Sigmoid colon (tissue), 7 donors: ENCODE measurements around the gene FAM98C. TPM values are rescaled to one million over a fixed set of nuclear protein-coding genes. Genes with fewer than 3 reads are reported as not detected.
"Not testable (repeated sequence)": the region's sequence is repeated elsewhere in the genome, so short reads cannot be mapped to it uniquely, and the experiment has no call there.

Source experiments
- DNase-seq: peaks from one replicate; pipeline ENCODE4 v3.0.0-alpha.2; 2019
- H3K27ac ChIP-seq, 4 donors: fragments of 200-600 bp; sonication (generic); one replicate each; pipeline ENCODE4 v1.5.1; 2016 to 2019; ENCODE audit warnings: mild to moderate bottlenecking in 1 of 4
- H3K27me3 ChIP-seq, 3 donors: fragments of 200-600 bp; sonication (generic); one replicate each; pipeline ENCODE4 v1.5.1; 2019; ENCODE audit warnings: mild to moderate bottlenecking in 1 of 3
- H3K36me3 ChIP-seq, 4 donors: fragments of 200-600 bp; sonication (generic); one replicate each; pipeline ENCODE4 v1.5.1; 2016 to 2019
- H3K4me1 ChIP-seq, 4 donors: fragments of 200-600 bp; sonication (generic); one replicate each; pipeline ENCODE4 v1.5.1; 2017 to 2019
- H3K4me3 ChIP-seq, 4 donors: fragments of 200-600 bp; sonication (generic); one replicate each; pipeline ENCODE4 v1.5.1; 2017 to 2019; ENCODE audit warnings: mild to moderate bottlenecking in 2 of 4, moderate library complexity in 1 of 4
- H3K9me3 ChIP-seq, 4 donors: fragments of 200-600 bp in 3 of 4; sonication (generic) in 3 of 4; one replicate each; pipeline versions ENCODE4 v1.5.1 to v1.6.1; 2013 to 2019
- CTCF ChIP-seq, 4 experiments: fragments of 450-650 bp in 3 of 4; fragments of 200-600 bp in 1 of 4; IDR thresholded peaks; one replicate each; pipeline ENCODE4 v1.5.1; 2016 to 2019; ENCODE audit warnings: antibody characterized with exemption in 4 of 4, mild to moderate bottlenecking in 3 of 4, moderate library complexity in 2 of 4
- EP300 ChIP-seq, 4 donors: sonication (generic); formaldehyde crosslinking; IDR thresholded peaks; one replicate each; pipeline ENCODE4 v1.6.1; 2017; ENCODE audit warnings: antibody characterized with exemption in 4 of 4
- POLR2A ChIP-seq, 2 donors: fragments of 450-650 bp; IDR thresholded peaks; one replicate each; pipeline ENCODE4 v1.6.1; 2016; ENCODE audit warnings: antibody characterized with exemption in 2 of 2, mild to moderate bottlenecking in 2 of 2, moderate library complexity in 2 of 2
- POLR2AphosphoS5 ChIP-seq, 4 donors: sonication (generic); formaldehyde crosslinking; IDR thresholded peaks; one replicate each; pipeline ENCODE4 v1.6.1; 2017; ENCODE audit warnings: antibody characterized with exemption in 4 of 4
- WGBS, 2 donors: extraction: QIAGEN DNeasy Blood & Tissue Kit; methylation state at CpG; one replicate each; pipeline ENCODE4 v1.1.7; 2013; 5-methylcytosine and 5-hydroxymethylcytosine counted together
- intact Hi-C: fragments of 100-400 bp; cut with DNase I; formaldehyde crosslinking; loops from one replicate; pipeline ENCODE4 v1.15.1; 2023
- polyA plus RNA-seq, 3 donors: library from polyadenylated mRNA; stranded (reverse); fragments of 200-250 nt; gene quantifications; one replicate each; pipeline ENCODE4 v1.2.3, GENCODE V29; 2013
- total RNA-seq, 4 donors: library from RNA; depleted of rRNA; stranded (reverse); fragments of >200 nt; gene quantifications; one replicate each; pipeline ENCODE4 v1.1.0, GENCODE V29; 2016
- donor health status: healthy with polysubstance abuse.
- donor health status: Bipolar disorder and iron deficiency.
- donor health status: healthy.

The FAM98C gene
- total and polyA plus RNA-seq, 7 donors: 17.2 to 30.0 (median 26.1) TPM

DNA sequence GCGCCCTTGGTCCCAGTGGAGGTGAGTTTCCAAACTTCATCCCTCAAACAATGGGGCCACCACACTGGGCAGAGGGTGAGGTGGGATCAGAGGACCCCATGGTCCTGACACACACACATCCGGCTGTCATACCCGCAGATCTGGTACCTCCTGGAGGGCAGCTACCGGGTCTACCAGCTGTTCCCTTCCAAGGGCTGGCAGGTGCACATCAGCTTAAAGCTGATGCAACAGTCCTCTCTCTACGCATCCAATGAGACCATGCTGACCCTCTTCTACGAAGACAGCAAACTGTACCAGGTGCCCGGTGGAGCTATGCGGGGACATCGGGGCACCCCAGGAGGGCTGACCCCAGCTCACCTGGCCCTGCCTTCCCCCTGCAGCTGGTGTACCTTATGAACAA is 42.5 kb upstream of the FAM98C start:
- H3K27ac ChIP-seq: no peak overlapping the region
- H3K4me1 ChIP-seq: peaks cover 2 to 21% (median 20%) of the 10 kb centered on the region in 4 donors
- H3K4me3 ChIP-seq: no peak overlapping the region
- intact Hi-C loops: no loop called here
- 79 to 85% methylated on average over 9 of the region's 9 CpGs for WGBS, 2 donors
- H3K27me3 ChIP-seq: peaks cover 9 to 76% (median 61%) of the 10 kb centered on the region in 3 donors
- DNase-seq: no peak
- no peak for TF ChIP-seq POLR2AphosphoS5 (IDR thresholded peaks at IDR 0.05)
- TF ChIP-seq CTCF (IDR thresholded peaks at IDR 0.05): no peak
- TF ChIP-seq POLR2A (IDR thresholded peaks at IDR 0.05): no peak
- TF ChIP-seq EP300 (IDR thresholded peaks at IDR 0.05): no peak
- H3K9me3 ChIP-seq: no peaks in the 10 kb centered on the region
- H3K36me3 ChIP-seq: no peaks in the 10 kb centered on the region

DNA sequence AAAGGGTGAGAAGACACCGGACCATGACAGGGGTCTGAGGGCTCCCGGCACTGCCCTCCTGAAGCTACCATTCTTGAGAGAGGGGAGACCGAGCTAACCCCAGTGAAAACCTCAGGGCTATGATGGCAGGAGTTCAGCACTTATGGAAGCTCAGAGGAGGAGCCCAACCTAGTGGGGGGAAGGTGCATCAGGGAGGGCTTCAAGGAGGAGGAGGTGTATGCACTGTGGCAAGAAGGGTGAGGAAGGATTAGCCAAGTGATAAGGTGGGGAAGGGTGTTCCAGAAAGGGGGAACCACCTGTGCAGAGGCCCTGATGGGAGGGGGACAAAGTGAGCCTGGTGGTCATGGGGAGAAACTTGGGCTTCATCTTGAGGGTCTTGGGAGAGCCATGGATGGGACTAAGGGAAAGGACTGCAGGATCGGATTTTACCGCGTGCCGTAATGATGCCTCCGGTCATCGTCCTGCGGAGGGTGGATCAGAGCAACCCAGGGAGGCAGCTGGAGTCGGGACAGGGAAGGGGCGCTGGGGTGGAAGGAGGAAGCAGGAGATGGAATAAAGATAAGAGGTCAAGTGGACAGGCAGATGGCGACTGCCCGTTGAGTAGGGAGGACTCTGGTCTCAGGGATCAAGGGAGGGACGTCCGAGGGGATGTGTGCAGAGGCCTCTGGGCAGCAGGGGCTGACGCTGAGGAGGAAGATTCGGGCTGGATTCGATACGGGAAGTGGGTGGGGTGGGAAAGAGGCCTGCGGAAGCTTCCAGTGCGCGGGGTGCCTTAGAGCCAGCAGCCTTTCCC is 41.9 kb upstream of the FAM98C start:
- Histone ChIP-seq H3K4me1 (peaks cover 2 to 21% (median 20%) of the 10 kb centered on the region in 4 donors), H3K9me3 (no peaks in the 10 kb centered on the region), H3K36me3 (no peaks in the 10 kb centered on the region), H3K4me3 (peak overlapping the region; percentile 22 to 58 (median 49)), H3K27me3 (peaks cover 9 to 79% (median 57%) of the 10 kb centered on the region in 3 donors), H3K27ac (no peak overlapping the region)
- DNase-seq: no peak
- WGBS, 2 donors: 18 to 21% methylated on average over 23 of the region's 23 CpGs
- intact Hi-C loops: no loop called here
- TF ChIP-seq POLR2A (IDR thresholded peaks at IDR 0.05) (no peak), CTCF (IDR thresholded peaks at IDR 0.05) (no peak), EP300 (IDR thresholded peaks at IDR 0.05) (no peak), POLR2AphosphoS5 (IDR thresholded peaks at IDR 0.05) (no peak)

- TF ChIP-seq CTCF (IDR thresholded peaks at IDR 0.05) (peak in 3 of 4 experiments; percentile 13 to 30 (median 23)), EP300 (IDR thresholded peaks at IDR 0.05) (no peak)
- Histone ChIP-seq H3K36me3 (no peaks in the 10 kb centered on the region), H3K27me3 (peaks cover 9 to 79% (median 57%) of the 10 kb centered on the region in 3 donors), H3K4me3 (peak overlapping the region; percentile 22 to 58 (median 49)), H3K9me3 (no peaks in the 10 kb centered on the region), H3K4me1 (peaks cover 2 to 21% (median 20%) of the 10 kb centered on the region in 4 donors), H3K27ac (peak overlapping the region in 2 of 4 donors; percentile 45 to 60)
- peak; percentile 79 for DNase-seq
- WGBS, 2 donors: 1% methylated on average over 37 of the region's 37 CpGs
- intact Hi-C loops: no loop called here
These were observed 41.2 kb upstream of the FAM98C start for GRCh38 chr19:38361633-38362075.

DNA sequence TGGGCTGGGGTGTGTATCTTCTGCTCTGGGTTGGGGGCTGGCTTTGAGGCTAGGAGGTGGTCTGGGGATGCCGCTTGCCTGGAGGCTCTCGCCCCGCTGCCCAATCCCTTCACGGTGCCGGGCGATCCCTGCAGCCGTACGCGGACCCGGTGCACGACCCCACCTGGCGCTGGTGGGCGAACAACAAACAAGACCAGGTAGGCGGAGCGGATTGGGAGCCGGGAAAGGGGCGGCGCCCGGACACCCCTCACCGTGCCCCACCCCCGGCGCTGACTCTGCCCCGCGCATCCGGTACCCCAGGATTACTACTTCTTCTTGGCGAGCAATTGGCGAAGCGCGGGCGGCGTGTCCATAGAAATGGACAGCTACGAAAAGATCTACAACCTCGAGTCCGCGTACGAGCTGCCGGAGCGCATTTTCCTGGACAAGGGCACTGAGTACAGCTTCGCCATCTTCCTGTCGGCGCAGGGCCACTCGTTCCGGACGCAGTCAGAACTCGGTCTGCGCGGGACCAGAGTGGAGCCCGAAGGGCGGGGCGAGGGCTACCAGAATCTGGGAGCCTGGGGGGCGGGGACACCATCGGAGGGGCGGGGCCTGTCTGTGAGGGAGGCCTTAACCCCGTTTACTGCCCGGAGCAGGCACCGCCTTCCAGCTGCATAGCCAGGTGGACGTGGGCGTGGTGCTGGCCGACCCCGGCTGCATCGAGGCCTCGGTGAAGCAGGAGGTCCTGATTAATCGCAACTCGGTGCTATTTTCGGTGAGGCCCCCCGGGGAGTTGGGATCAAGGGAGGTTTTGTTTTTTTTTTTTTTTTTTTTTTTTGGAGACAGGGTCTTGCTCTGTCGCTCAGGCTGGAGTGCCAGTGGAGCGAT is 40.6 kb upstream of the FAM98C start:
- H3K36me3 ChIP-seq: no peaks in the 10 kb centered on the region
- H3K27ac ChIP-seq: peak overlapping the region; percentile 22 to 60 (median 46)
- peak; percentile 86 for DNase-seq
- H3K4me1 ChIP-seq: peaks cover 2 to 21% (median 20%) of the 10 kb centered on the region in 4 donors
- peak overlapping the region; percentile 22 to 58 (median 49) for H3K4me3 ChIP-seq
- no peaks in the 10 kb centered on the region for H3K9me3 ChIP-seq
- H3K27me3 ChIP-seq: peaks cover 9 to 81% (median 57%) of the 10 kb centered on the region in 3 donors
- intact Hi-C loops: no loop called here
- WGBS, 2 donors: 1% methylated on average over 68 of the region's 68 CpGs
- TF ChIP-seq CTCF (IDR thresholded peaks at IDR 0.05): no peak
- peak in 2 of 4 donors; percentile 9 to 32 for TF ChIP-seq POLR2AphosphoS5 (IDR thresholded peaks at IDR 0.05)

DNA sequence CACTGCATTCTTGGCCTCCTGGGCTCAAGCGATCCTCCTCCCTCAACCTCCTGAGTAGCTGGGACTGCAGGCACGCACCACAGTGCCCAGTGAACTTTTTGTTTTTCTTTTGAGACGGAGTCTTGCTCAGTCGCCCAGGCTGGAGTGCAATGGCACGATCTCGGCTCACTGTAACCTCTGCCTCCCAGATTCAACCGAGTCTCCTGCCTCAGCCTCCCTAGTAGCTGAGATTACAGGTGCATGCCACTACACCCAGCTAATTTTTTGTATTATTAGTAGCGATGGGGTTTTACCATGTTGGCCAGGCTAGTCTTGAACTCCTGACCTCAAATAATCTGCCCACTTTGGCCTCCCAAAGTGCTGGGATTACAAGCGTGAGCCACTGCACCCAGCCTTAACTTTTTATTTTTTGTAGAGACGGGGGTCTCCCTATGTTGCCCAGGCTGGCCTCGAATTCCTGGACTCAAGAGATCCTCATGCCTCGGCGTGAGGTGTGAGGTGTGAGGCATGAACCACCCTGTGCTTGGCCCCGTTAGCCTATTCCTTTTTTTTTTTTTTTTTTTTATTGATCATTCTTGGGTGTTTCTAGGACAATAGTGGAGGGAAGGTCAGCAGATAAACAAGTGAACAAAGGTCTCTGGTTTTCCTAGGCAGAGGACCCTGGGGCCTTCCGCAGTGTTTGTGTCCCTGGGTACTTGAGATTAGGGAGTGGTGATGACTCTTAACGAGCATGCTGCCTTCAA is 39.8 kb upstream of the FAM98C start:
- Histone ChIP-seq H3K4me1 (peaks cover 2 to 21% (median 20%) of the 10 kb centered on the region in 4 donors), H3K27me3 (peaks cover 9 to 83% (median 61%) of the 10 kb centered on the region in 3 donors), H3K4me3 (peak overlapping the region in 2 of 4 donors; percentile 56 to 58)
- H3K9me3 ChIP-seq, H3K36me3 ChIP-seq, H3K27ac ChIP-seq, intact Hi-C loops, DNase-seq: not testable (repeated sequence)
- 65 to 75% methylated on average over 14 to 15 of the region's 16 CpGs for WGBS, 2 donors
